HepG2 (cell line): ENCODE results near the gene PLLP. TPM values are rescaled to one million over a fixed set of nuclear protein-coding genes. Genes with fewer than 3 reads are reported as not detected.

Experiments used
- AGO1 ChIP-seq: fragments of 200-400 bp; formaldehyde crosslinking; IDR thresholded peaks from 2 replicates; pipeline ENCODE4 v1.6.1; 2017; ENCODE audit warnings: mild to moderate bottlenecking, low read depth, low read length, moderate library complexity; ENCODE audit not compliant: poor library complexity, severe bottlenecking
- BCL6 ChIP-seq: IDR thresholded peaks from 2 replicates; pipeline ENCODE4 v1.6.1; 2016; ENCODE audit warnings: missing genetic modification reagents, missing compliant biosample characterization
- EED ChIP-seq: sonication (generic); formaldehyde crosslinking; IDR thresholded peaks from 2 replicates; pipeline ENCODE4 v1.5.0; 2020; ENCODE audit warnings: mild to moderate bottlenecking, missing genetic modification reagents
- HNF4A ChIP-seq: sonication (generic); formaldehyde crosslinking; IDR thresholded peaks from 2 replicates; pipeline ENCODE4 v1.4.0; 2020; ENCODE audit warnings: missing genetic modification reagents
- KDM4B ChIP-seq: sonication (generic); formaldehyde crosslinking; IDR thresholded peaks from 2 replicates; pipeline ENCODE4 v1.4.0; 2020; ENCODE audit warnings: missing genetic modification reagents
- KLF9 ChIP-seq: IDR thresholded peaks from 2 replicates; pipeline ENCODE4 v1.6.1; 2016; ENCODE audit warnings: low read depth
- NONO ChIP-seq, 2 experiments: fragments of 450-650 bp in 1 of 2; sonication (generic) in 1 of 2; formaldehyde crosslinking in 1 of 2; IDR thresholded peaks in 1 of 2; conservative IDR thresholded peaks in 1 of 2; 2 replicates each; pipeline versions ENCODE4 v1.6.1 to v1.8.0; 2017 to 2022; ENCODE audit warnings: mild to moderate bottlenecking in 1 of 2, missing genetic modification reagents in 1 of 2, moderate library complexity in 1 of 2
- RFX5 ChIP-seq: IDR thresholded peaks from 2 replicates; pipeline ENCODE4 v1.6.1; 2011; ENCODE audit warnings: low read depth, low read length, improper control_type of control experiment
- SMYD3 ChIP-seq: sonication (generic); formaldehyde crosslinking; IDR thresholded peaks from 2 replicates; pipeline ENCODE4 v1.8.1; 2023; ENCODE audit warnings: mild to moderate bottlenecking, missing genetic modification reagents
- SYNCRIP ChIP-seq: fragments of 200-400 bp; formaldehyde crosslinking; IDR thresholded peaks from 2 replicates; pipeline ENCODE4 v1.6.1; 2018; ENCODE audit warnings: mild to moderate bottlenecking, low read depth, low read length; ENCODE audit not compliant: insufficient read depth
- TARDBP ChIP-seq: sonication (generic); formaldehyde crosslinking; IDR thresholded peaks from 2 replicates; pipeline ENCODE4 v1.8.0; 2022; ENCODE audit warnings: mild to moderate bottlenecking, missing genetic modification reagents
- TCF7L2 ChIP-seq: IDR thresholded peaks from 2 replicates; pipeline ENCODE4 v1.6.1; 2011; ENCODE audit warnings: mild to moderate bottlenecking, low read depth, low read length, moderate library complexity
- ZNF441 ChIP-seq: sonication (generic); formaldehyde crosslinking; IDR thresholded peaks from 2 replicates; pipeline ENCODE4 v1.7.0; 2021; ENCODE audit warnings: missing genetic modification reagents, borderline replicate concordance
- ZNF563 ChIP-seq: sonication (generic); formaldehyde crosslinking; IDR thresholded peaks from 2 replicates; pipeline ENCODE4 v1.8.0; 2022; ENCODE audit warnings: mild to moderate bottlenecking, moderate library complexity, missing genetic modification reagents
- ZNF577 ChIP-seq: sonication (generic); formaldehyde crosslinking; IDR thresholded peaks from 2 replicates; pipeline ENCODE4 v1.4.0; 2020; ENCODE audit warnings: mild to moderate bottlenecking, low read depth, missing genetic modification reagents, borderline replicate concordance
- ZNF607 ChIP-seq: sonication (generic); formaldehyde crosslinking; IDR thresholded peaks from 2 replicates; pipeline ENCODE4 v1.5.1; 2020; ENCODE audit warnings: missing genetic modification reagents, mild to moderate bottlenecking, borderline replicate concordance
- ZNF678 ChIP-seq: sonication (generic); formaldehyde crosslinking; IDR thresholded peaks from 2 replicates; pipeline ENCODE4 v1.4.0; 2020; ENCODE audit warnings: mild to moderate bottlenecking, missing genetic modification reagents
- ZNF713 ChIP-seq: sonication (generic); formaldehyde crosslinking; IDR thresholded peaks from 2 replicates; pipeline ENCODE4 v1.4.0; 2020; ENCODE audit warnings: mild to moderate bottlenecking, missing genetic modification reagents
- ZNF746 ChIP-seq: sonication (generic); formaldehyde crosslinking; IDR thresholded peaks from 2 replicates; pipeline ENCODE4 v1.8.0; 2022; ENCODE audit warnings: mild to moderate bottlenecking, missing genetic modification reagents
- polyA plus RNA-seq, 8 experiments: library from polyadenylated mRNA; depleted of rRNA in 3 of 8; stranded (reverse) in 7 of 8; unstranded in 1 of 8; fragments of >200 nt; fragmentation: Illumina TruSeq in 4 of 8; extraction: Trizol in 4 of 8; gene quantifications; 2 replicates each; pipeline versions ENCODE4 v1.2.1 to v1.2.3, GENCODE V29; 2011 to 2016; ENCODE audit warnings: low read depth in 4 of 8, missing spikeins in 1 of 8, mixed read lengths in 1 of 8; ENCODE audit not compliant: insufficient read depth in 1 of 8
- total RNA-seq, 5 experiments: library from RNA; depleted of rRNA; stranded (reverse); fragments of >200 nt; fragmentation: Illumina TruSeq; extraction: Trizol; gene quantifications; 2 replicates each; pipeline ENCODE4 v1.2.3, GENCODE V29; 2016; ENCODE audit warnings: low read depth in 1 of 5
- TF ChIP-seq, protein P1 (sequence below): conservative IDR thresholded peaks from 2 replicates; pipeline ENCODE4 v1.6.1; 2018; ENCODE audit warnings: missing genetic modification reagents
- TF ChIP-seq, protein P2 (sequence below): sonication (generic); formaldehyde crosslinking; IDR thresholded peaks from 2 replicates; pipeline ENCODE4 v1.5.0; 2020; ENCODE audit warnings: mild to moderate bottlenecking, missing genetic modification reagents
- TF ChIP-seq, protein P3 (sequence below): sonication (generic); formaldehyde crosslinking; IDR thresholded peaks from 2 replicates; pipeline ENCODE4 v1.8.0; 2023; ENCODE audit warnings: mild to moderate bottlenecking, missing genetic modification reagents
- TF ChIP-seq, protein P4 (sequence below): sonication (generic); formaldehyde crosslinking; IDR thresholded peaks from 2 replicates; pipeline ENCODE4 v1.4.0; 2020; ENCODE audit warnings: low read depth, mild to moderate bottlenecking, missing genetic modification reagents
- TF ChIP-seq, protein P5 (sequence below): sonication (generic); formaldehyde crosslinking; IDR thresholded peaks from 2 replicates; pipeline ENCODE4 v1.8.0; 2022; ENCODE audit warnings: mild to moderate bottlenecking, missing genetic modification reagents; ENCODE audit not compliant: insufficient replicate concordance

Gene PLLP
- total and polyA plus RNA-seq, 2 of the 13 experiments (the other 11 are each of a cell fraction or from before 2014, with no cell fraction given) = 60.6 to 127 TPM

DNA sequence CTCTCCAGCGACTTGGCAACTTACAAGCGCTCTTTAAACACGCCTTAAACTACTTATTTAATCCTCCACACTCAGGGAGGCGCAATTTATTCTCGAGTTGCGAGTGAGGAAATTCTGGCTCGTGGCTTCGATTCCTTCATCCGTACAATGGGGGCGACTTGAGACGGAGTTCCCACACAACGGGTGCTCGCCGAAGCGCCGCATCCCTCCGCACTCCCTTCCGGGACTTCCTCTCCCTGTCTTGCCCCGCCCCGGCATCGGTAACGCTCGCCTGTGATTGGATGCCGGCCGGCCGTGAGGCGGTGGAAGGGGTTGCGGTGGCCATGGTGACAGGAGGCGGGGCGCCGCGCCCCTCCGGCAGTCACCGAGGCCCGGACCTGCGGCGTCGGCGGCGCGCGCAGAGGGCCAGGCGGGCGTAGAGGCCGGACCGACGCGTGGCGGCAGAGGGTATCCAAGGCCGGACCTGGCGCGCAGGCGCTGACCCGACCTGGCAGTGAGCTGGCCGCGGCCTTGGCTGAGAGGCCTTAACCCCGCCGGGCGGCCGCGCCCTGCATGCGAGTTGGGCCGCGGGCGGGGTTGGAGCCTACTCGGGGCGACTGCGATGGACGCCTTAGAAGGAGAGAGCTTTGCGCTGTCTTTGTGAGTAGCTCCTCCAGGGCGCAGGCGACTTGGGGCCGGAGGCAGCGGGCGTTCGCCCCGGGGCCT lies 39.6 kb downstream of the PLLP start, which contains the start of gene ARL2BP (continued):
- no peak for TF ChIP-seq SYNCRIP
- TF ChIP-seq AGO1 = peak; percentile 92
- peak; percentile 72 for TF ChIP-seq BCL6
- no peak for TF ChIP-seq NONO (IDR thresholded peaks at IDR 0.05)
- peak; percentile 94 for TF ChIP-seq NONO (CRISPR knock-in tag; conservative IDR thresholded peaks at IDR 0.05)
- no peak for TF ChIP-seq TCF7L2
- TF ChIP-seq ZNF746 (CRISPR knock-in tag) = no peak; the same call in 1 of the 2 replicates
- TF ChIP-seq SMYD3 (CRISPR knock-in tag) = peak; percentile 79
- TF ChIP-seq ZNF713 (CRISPR knock-in tag) = 0 out of 2 replicates have a peak, but pooled peaks have one; percentile 89
- TF ChIP-seq ZNF563 (CRISPR knock-in tag) = peak; percentile 68; the same call in 1 of the 2 replicates
- TF ChIP-seq EED (CRISPR knock-in tag) = no peak
- TF ChIP-seq ZNF441 (CRISPR knock-in tag) = peak; percentile 77; the same call in 1 of the 2 replicates
- TF ChIP-seq, protein P1, sequence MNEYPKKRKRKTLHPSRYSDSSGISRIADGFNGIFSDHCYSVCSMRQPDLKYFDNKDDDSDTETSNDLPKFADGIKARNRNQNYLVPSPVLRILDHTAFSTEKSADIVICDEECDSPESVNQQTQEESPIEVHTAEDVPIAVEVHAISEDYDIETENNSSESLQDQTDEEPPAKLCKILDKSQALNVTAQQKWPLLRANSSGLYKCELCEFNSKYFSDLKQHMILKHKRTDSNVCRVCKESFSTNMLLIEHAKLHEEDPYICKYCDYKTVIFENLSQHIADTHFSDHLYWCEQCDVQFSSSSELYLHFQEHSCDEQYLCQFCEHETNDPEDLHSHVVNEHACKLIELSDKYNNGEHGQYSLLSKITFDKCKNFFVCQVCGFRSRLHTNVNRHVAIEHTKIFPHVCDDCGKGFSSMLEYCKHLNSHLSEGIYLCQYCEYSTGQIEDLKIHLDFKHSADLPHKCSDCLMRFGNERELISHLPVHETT = peak; percentile 83; the same call in 1 of the 2 replicates
- TF ChIP-seq ZNF577 (CRISPR knock-in tag) = 0 out of 2 replicates have a peak, but pooled peaks have one; percentile 92
- TF ChIP-seq, protein P2, sequence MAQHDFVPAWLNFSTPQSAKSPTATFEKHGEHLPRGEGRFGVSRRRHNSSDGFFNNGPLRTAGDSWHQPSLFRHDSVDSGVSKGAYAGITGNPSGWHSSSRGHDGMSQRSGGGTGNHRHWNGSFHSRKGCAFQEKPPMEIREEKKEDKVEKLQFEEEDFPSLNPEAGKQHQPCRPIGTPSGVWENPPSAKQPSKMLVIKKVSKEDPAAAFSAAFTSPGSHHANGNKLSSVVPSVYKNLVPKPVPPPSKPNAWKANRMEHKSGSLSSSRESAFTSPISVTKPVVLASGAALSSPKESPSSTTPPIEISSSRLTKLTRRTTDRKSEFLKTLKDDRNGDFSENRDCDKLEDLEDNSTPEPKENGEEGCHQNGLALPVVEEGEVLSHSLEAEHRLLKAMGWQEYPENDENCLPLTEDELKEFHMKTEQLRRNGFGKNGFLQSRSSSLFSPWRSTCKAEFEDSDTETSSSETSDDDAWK (CRISPR knock-in tag) = no peak
- TF ChIP-seq, protein P3, sequence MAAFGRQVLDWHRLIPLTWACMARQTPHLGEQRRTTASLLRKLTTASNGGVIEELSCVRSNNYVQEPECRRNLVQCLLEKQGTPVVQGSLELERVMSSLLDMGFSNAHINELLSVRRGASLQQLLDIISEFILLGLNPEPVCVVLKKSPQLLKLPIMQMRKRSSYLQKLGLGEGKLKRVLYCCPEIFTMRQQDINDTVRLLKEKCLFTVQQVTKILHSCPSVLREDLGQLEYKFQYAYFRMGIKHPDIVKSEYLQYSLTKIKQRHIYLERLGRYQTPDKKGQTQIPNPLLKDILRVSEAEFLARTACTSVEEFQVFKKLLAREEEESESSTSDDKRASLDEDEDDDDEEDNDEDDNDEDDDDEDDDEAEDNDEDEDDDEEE = peak; percentile 37; the same call in 1 of the 2 replicates
- 0 out of 2 replicates have a peak, but pooled peaks have one; percentile 50 for TF ChIP-seq KDM4B (CRISPR knock-in tag)
- peak; percentile 91 for TF ChIP-seq ZNF678
- TF ChIP-seq ZNF607 (CRISPR knock-in tag) = peak; percentile 98
- TF ChIP-seq KLF9 (CRISPR knock-in tag) = no peak
- no peak for TF ChIP-seq HNF4A (CRISPR knock-in tag)
- TF ChIP-seq, protein P4, sequence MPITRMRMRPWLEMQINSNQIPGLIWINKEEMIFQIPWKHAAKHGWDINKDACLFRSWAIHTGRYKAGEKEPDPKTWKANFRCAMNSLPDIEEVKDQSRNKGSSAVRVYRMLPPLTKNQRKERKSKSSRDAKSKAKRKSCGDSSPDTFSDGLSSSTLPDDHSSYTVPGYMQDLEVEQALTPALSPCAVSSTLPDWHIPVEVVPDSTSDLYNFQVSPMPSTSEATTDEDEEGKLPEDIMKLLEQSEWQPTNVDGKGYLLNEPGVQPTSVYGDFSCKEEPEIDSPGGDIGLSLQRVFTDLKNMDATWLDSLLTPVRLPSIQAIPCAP = 0 out of 2 replicates have a peak, but pooled peaks have one; percentile 64
- TF ChIP-seq, protein P5, sequence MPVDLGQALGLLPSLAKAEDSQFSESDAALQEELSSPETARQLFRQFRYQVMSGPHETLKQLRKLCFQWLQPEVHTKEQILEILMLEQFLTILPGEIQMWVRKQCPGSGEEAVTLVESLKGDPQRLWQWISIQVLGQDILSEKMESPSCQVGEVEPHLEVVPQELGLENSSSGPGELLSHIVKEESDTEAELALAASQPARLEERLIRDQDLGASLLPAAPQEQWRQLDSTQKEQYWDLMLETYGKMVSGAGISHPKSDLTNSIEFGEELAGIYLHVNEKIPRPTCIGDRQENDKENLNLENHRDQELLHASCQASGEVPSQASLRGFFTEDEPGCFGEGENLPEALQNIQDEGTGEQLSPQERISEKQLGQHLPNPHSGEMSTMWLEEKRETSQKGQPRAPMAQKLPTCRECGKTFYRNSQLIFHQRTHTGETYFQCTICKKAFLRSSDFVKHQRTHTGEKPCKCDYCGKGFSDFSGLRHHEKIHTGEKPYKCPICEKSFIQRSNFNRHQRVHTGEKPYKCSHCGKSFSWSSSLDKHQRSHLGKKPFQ (CRISPR knock-in tag) = peak; percentile 48
- peak; percentile 66; the same call in 1 of the 2 replicates for TF ChIP-seq RFX5
- TF ChIP-seq TARDBP = peak; percentile 78
